GM21529 (cell line): ENCODE data around the gene CSPG5.

Experiments used
- ATAC-seq: cut with Tn5 transposase; IDR thresholded peaks from one replicate; pipeline ENCODE4 v1.9.1; 2021; ENCODE audit not compliant: unreplicated experiment

CSPG5 gene

DNA sequence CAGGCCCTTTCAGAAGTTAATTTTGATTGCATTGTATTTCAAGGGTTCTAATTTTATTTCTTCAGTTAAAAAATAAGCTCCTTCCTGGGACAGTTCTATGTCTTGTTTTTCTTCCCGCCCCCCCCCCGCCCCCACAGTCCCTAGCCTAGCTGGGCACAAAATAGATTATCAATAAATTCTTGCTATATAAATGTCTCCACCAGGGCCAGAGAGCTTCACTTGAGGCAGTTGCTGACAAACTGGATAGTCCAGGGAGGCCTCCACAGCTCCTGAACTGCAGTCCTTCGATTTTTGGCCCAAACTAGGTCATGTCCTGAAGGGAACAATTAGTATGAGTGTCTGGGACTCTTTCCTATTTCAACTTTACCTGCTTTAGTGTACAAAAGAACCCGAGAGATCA, 9.9 kb upstream of the CSPG5 start:
- ATAC-seq, result no peak

DNA sequence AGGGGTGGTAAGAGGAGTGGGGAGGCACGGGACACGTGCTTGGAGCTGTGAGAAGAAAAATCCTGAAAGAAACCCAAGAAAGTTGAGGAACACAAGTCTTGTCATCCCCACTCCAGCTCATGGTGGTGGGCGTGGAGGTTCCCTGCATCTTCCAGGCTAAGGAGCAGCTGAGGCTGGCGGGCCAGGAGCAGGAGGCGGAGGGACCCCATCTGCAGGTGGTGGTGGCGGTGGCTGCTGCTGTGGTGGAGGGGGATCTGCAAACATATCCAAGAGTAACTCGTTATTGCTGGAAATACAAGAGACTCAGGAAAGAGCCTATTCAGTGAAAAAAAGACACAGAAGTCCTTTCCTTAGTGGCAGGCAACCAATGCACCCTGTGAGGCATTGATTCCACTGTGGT, 9.4 kb upstream of the CSPG5 start:
- ATAC-seq, result no peak

DNA sequence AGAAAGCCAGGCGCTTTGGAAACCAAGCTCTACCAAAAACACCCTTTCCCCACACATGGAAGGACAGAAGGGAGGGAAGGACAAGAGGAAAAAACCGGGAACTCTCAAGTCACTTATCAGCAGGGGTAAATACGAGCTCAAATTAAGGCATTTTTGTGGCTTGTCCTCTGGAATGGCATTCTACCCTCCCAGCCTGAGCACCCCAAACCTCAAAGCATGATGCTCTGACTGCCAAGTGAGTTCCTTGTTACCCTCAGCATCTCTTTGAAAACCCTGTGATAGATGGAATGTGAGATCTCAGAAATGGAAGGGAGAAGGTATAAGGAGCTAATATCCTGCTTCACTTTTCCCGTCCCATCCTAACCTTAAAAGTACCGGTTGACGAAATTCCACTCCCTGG, 8.1 kb upstream of the CSPG5 start:
- no peak for ATAC-seq

DNA sequence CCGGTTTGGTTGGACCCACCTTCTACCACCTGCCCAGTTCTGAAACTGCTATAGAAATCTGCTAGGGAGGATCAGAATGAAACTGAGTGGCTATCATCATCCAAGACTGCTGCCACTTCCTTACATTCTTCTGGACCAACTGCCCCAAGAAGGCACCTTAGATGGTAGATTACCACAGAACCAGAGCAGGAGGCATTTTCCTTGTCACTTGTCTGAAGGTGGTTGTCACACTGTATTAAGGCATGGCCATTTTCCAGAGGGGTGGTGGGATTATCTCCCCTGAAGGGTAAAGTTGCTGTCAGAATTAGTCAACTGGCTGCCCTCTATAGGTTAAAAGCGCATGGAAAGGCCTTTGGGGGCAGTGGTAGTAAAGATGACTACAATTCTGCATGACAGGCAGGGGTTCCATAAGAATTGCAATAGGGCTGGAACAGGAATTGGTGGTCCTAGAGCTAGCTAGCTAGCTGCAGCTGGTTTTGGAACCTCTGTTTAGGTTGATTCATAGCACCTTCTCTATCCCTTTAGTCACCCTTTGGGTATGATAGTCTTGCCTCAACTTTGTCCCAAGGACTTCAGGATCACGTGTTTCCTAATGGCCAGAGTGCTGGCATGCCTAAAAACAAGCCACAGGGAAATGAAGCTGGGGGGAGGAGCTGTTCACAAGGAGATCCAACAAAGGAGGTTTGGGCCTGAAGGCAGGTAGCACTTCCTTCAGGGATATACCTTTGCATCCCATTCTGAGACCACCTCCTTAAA, 4.8 kb upstream of the CSPG5 start:
- no peak for ATAC-seq

DNA sequence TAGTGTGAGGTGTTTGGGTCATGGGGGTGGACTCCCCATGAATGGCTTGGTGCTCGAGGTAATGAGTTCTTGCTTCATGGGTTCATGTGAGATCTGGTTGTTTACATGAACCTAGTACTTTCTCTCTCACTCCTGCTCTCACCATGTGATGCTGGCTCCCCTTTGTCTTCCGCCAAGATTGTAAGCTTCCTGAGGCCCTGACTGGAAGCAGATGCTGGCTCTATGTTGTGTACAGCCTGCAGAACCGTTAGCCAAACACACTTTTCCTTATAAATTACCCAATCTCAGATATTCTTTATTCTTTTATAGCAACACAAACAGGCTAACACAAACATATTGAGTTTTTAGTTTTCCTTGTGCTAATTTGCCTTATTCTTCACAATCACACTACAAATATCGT, 3.2 kb upstream of the CSPG5 start:
- ATAC-seq, result no peak

DNA sequence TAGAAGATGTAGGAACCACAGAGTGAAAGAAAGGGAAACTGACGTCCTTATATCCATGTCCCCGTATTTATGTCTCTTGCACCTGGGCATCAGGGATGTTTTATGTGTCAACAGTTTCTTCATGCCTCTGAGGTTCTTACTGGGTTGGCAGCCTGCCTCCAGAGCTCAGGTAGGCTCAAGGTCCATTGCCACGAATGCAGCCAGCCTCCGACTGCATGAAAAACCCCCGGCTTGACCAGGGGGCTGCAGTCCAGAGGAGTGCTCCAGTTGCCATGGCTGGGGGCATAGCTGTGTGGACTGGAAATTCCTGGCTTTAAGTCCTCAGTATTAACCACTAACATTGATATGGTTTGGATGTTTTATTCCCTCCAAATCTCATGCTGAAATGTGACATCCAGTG, 2.8 kb upstream of the CSPG5 start:
- no peak for ATAC-seq

DNA sequence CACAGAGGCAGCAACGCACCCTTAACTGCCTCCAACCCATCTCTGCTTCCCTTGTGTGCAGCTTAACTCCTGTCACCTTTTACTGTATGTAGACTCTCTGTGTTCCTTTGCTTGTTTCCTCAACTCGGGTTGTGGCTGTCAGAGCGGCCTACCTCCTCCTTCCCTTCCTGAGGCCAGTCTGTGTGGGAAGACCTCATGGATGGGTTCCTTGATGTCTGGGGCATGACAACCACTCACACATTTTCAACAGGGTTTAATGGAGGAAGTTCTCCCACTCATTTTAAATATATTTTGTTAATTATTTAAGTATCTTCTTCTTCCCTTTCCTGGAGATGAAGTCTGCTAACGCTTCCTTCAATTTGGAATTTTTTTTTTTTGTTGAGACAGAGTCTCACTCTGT, 1.8 kb upstream of the CSPG5 start:
- no peak for ATAC-seq

DNA sequence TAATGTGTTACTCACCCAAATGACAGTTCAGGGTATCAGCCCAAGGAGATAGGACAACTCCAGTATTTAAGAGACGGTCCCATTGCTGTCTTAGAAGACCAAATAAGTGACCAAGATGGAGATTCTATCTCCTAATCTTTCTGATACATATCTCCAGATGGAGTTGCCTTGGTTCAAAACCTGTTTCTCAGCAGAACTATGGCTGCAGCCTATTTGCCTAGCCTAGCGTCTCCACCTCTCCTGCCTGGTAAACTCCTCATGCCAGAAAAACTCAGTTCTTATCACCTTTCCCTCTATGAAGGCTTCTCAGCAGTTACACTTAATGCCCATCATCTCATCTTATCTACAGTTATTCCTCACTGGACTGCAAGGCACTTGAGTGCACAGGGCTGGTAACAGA, 1.2 kb upstream of the CSPG5 start:
- ATAC-seq, result no peak

DNA sequence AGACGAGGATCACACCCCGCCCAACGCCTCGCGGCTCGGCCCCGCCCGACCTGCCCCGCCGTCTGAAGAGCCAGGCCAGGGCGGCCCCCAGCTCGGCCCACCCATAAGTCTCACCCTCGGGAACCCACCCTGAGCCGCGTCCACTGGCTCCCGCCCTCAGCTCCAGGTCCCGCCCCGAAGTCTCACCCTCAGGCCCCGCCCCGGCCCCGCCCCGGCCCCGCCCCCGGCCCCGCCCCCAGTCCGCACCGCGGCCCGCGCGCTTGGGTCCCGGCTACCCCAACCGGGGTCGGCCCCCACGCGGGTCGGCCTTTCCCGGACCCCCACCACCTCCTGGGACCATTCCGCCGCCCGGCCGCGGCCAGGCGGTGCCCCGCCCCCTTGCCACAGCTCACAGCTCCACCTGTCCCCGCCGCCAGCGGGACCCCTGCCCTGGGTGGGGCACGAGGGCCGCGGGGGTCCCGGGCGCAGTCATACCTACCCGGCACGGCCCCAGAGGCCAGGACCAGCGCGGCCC, 489 bp downstream of the CSPG5 start:
- ATAC-seq, result no peak

DNA sequence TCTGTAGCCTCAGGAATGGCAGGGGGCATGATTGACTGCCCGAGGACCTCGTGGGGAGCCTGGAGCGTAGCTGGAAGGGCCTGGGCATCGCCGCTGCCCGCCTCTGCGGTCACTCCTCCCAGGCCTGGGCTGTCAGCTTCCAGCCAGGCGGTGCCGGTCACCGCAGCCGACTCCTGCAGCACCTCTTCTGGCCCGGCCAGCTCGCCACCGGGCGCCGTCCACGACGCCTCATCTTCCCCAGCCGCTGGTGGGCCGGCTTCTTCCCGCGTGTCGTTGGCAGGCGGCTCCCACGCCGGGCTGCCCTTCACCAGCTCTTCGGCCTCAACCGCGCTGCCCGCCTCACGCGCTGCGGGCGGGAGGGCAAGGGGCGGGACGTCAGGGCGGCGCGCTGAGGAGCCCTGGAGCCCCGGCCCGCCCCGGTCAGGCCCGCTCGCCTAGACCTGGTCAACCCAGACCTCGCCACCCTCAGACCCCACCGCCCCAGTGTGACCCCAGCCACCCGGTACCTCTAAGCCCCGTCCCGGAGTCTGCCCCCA, 1.0 kb downstream of the CSPG5 start:
- no peak for ATAC-seq

DNA sequence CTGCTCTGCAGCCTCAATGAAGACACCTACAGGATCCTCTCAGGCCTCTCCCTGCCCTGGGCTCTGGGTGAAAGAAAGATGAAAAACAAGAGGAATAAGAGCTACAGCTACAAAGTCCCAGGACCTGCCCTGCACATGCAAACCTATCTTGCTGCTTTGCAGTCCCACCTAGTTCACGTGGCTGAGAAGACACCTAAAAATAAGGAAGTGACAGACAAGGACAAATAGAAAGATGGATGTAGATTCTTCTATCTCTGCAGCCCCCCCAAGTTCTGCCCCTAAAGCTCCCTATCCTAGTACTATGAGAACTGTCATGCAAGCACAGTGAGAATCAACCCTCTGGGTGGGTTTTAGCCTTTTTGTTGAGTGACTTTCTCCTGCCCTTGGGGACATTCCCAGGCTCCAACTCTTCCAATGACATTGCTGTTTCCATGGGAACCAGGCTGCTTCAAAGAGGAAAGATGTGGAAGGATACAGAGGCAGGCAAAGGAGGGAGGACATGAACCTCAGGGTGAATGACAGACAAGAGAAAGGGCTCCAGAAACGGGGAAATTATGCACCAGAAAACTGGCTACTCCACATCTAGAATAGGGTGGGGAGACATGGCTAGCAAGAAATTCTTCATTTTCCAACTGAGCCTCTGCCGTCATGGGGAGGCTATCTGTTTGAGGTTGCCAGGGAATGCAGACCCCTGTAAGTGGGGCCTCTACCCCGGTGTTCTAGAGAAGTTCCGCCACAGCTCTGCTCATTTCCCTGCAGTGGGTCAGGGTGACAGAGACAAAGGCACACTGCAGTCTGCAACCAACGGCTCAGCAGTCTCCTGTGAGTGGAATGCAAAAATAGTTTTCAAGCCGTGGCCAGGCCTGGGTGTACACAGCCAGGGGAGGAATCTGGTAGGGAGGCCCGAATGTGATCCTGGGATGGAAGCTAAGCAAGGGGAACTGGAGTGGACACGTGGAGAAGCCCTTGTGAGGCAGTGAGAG, 5.2 kb downstream of the CSPG5 start:
- ATAC-seq, result no peak

DNA sequence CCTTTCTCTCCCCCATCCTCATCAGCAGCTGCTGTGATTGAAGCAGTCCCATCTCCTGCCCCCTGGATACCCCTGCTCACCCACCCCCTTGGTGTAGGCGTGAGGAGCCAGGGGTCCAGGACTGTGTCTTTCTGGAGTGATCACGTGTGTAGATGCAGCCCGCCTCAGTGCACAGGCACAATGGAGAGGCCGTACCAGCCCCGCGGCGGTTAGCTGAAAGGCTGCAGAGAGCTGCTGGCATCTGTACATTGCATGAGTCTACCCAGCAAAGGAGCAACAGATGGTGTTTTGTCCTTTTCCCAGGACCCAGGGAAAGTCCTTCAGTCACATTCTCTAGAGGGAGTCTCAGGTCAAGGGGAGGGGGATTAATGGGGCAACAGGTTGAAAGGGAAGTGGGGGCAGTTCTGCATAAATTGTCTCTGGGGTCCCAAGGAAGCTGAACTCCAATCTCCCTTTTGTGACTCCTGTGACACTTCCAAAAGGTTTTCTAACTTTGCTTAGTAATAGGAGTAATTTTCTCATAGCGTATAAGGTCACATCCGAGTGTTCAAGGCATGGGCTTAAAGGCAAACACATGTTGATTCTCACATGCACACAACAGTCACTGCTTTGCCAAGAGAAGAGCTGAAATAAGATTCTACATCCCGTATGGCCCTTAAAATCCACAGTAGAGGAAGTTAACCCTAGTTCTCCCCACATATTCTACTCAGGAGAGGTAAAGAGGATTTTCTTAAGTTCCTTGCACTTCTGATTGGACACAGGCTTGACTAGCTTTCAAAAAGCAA, 7.1 kb downstream of the CSPG5 start:
- no peak for ATAC-seq

DNA sequence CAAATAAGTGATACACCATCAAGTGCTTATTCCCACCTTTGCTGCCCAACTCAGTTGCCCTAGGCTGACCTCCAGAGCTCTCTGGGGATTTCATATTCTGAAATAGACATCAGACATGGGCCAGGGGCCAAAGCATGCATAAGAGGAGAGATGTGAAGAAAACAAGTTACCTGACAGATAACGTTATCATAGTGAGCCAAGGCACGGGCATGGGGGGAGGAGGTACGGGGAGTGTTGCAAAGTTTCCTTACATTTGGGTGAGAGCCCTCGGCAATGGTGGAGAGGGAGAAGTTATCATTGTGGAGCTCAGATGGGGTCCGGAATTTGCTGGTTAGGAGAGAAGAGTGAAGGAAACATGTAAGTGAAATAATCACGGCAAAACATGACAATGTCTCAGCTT, 9.8 kb downstream of the CSPG5 start:
- ATAC-seq, result no peak

DNA sequence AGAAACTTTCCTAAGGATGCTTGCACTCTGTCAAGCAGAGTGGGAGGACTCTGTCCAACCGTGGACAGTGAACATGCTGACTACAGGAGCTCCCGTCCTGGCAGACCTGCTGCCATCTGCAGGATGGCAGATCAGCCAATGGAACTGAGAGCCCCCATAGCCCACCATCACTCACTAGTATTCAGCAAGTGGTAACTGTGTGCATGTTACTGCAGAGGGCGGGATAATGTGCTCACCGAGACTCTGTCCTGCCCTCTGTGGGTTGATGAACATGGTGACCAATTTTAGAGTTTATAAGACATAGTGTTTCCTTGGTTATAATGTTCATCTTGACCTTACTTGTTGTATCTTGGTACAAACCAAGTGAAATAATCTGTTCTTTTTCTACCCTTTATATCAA, 11.5 kb downstream of the CSPG5 start:
- no peak for ATAC-seq

DNA sequence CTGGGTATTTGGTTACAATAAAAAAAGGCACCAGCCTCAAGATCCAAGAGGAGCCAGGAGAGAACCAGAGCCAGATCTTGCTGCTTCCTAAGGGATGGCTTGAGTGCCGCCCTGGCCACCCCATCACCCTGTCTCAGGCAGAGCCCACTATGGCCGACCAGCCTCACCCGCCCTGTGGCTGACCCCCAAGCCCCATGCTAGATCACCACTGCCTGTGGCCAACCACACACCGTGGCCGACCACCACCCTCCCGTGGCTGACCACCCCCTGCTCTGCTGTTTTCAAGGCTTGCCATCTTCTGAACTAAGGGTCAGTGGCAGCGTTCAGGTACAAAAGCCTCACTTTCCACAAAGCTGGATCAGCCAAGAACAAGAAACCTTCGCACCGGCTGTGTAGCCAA, 12.0 kb downstream of the CSPG5 start:
- no peak for ATAC-seq

DNA sequence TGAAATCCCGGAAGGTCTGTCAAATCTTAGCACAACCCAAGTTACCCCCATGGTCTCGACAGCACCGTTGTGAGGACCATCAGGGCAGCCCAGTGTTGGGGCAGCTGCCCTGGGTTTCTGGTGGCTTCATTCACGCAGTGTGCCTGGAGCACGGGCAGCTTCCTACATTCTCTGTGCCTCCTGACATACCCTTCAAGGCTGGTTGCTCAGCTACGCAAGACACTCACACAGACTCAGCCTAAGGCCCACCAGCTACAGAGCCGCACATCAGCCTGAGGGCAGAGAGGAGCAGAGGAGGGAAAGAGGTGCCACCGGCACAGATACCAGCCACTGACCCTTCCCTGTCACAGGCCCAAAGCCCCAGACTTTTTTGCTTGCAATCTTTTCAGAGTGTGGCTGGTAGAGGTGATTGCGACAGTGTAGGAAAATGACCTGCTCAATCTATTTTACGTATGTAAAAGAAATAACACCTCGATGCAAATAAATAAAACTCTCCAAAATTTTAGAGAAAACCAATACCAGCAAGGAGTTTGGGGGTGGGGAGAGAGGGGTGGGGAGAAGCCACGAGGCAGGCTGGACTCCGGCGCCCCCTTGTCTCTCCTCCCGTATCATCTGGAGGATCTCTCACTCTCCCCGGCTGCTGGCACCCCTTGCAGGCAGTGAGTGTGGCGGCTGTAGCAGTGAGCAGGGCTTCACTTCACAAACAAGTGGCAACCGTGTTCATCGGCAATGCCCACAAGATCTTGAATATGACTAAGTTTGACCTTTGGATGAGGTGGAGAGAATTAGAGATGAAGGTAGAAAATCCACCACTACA, 12.7 kb downstream of the CSPG5 start:
- no peak for ATAC-seq

DNA sequence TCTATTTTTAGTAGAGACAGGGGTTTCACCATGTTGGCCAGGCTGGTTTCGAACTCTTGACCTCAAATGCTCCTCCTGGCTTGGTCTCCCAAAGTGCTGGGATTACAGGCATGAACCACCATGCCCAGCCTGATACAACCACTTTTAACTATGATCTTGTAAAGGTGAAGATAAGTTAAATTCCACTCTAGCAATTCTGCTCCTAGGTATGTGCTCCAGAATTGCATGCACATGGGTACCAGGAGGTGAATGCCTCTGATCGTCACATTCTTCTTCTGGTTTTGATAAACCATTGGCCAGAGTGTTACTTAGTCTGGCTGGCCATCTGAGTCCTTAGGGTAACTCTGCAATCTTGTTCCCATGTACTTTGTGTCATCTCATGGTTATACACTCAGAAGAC, 22.3 kb downstream of the CSPG5 start:
- ATAC-seq, result no peak

DNA sequence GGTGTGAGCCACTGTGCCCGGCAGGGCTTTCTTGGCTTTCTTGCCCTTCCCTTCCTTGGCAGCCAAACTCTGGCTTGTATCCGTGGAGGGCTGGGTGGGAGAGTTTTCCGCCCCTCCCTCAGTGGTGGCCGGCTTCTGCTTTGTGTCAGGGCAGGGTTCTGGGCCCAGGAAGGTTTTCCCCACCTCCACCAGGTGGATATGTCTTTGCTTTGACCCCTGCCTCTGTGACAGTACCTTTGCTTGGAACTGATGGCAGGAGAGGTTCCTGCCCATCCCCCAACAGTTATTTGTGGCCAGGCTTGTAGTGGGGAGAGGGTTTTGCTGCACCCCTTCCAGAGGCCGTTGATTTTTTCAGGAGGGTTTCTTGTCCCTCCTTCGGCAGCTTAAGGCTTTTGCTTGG, 24.3 kb downstream of the CSPG5 start:
- no peak for ATAC-seq

DNA sequence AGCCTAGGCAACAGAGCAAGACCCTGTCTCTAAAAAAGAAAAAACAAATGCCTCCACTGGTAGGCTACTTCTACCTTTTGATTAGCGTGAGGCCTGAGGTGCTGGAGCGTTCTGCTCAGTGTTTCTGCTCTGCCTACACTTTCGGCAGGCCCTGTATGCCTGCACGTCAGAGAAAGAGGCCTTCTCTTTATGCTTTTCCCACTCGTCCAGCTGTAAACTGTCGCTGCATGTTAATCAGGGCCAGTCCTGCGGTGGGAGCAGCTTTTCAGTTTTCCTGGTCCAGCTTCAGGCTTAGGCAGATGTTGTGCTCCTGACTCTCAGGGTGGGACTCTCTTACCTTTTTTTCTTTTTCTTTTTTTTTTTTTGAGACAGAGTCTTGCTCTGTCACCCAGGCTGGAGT, 25.3 kb downstream of the CSPG5 start:
- no peak for ATAC-seq

DNA sequence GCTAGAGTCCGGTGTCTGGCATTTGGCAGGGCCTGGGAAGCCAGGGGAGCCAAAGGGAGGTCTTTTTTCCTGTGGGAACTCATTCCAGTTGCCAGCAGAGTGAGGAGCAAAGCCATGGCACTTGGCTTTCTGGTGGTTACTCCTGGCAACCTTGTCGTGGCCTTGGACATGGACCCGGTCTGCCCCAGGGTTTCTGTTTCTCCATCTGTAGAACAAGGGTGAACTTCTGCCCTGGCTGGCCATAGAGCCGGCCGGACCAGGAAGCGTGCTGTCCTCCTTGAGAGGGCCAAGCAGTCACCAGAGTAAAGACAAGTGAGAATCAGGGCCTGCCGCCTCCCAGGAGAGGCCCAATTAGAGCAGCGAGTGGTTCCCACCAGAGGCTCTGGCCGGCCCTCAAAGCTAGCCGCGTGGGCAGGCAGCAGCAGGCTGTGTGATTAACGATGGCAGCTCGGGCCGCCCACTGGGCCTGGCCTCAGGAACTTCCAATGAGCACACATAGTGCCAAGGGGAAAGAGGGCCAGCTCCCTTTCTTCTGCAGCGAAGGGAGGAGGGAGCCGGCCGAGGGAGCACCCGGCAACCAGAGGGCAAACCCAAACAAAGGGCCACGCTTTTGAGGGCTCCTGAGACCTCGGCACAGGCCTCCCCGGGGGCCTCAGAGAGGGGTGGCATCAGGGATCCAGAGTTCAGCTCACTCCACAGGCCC, 36.0 kb downstream of the CSPG5 start:
- no peak for ATAC-seq
